K562 treated with DMSO at 1 percent for 48 hours (cell line): Measurements from ENCODE around the gene PRKD2. TPM values are rescaled to one million over a fixed set of nuclear protein-coding genes. Genes with fewer than 3 reads are reported as not detected.

Experiments
- total RNA-seq: library from RNA; unstranded; fragments of 300-600 nt; gene quantifications from 2 replicates; pipeline ENCODE4 v1.2.3, GENCODE V29; 2022; ENCODE audit warnings: low replicate concordance; ENCODE audit errors: extremely low read depth

The PRKD2 gene
- total RNA-seq, result not detected in 2 replicates

DNA sequence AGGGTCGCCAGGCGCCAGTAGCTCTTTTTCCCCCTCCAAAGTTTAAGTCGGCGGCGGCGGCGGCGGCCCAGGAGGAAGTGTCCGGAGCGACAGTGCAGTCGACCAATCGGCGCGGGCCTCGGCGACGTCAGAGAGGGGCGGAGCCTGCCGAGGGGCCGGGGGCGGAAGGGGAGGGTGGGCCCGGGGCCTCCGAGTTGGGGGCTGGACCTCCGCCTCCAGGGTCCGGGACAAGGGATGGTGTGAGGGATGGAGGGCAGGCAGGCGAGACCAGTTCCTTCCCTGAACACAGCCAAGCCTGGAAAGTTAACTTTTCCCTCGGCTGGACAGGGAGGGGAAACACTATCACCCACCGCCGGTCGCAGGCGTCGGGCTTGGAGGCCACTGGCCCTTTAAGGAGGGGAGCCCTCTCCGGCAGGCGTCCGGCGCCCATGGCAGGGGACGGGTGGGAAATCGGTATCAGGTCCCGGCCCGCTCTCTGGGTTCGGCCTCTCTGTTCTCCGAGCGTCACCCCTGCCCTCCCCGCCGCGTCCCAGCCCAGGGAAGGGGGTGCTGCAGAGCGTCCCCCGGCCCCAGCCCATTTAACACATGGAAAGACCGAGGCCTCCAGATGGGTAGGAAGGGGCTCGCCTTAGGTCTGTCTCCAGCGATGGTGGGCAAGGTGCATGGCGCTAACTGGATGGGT is at the start of gene PRKD2:
PRKD2 (minus strand) TSS at position 81 of the 682 bp plus-strand sequence. CDS start 744 bp downstream, outside the sequence.

DNA sequence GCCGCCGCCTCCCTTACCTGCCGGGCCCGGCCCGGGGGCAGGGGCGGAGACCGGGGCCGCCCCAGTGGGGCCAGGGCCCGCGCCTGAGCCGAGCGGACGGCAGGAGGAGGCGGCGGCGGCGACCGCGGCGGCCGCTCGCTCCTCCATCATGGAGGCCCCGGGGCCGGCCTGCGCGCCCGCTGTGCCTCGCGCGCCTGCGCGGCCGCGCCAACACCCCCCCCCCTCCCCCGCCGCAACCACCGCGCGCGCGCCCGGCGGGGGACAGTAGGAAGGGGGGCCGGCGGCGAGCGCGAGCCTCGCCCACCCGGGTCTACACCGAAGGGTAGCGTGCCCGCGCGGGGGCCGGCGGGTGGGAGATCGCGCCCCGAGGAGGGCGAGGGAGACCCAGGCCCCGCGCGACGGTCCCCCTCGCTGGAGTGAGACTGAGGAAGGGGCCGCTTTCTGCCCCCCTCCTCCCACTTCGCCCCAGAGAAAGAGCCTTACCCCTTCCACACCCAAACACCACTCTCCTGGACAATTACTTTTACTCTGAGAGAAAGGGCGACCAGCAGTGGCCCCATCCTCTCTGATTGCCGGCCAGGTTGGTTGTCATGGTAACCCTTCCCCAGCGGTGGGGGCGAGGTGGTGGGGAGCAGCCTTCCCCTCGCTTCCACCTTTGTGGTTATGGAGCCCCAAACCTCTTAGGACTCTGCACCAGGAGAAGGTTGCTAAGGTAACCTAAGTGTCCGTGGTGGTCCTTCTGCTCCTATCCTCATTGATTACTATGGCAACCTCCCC is 29.6 kb upstream of the PRKD2 start, which contains the start of gene STRN4:
STRN4 (minus strand) TSS at position 170 of the 777 bp plus-strand sequence; CDS start at position 150, 20 bp downstream.

DNA sequence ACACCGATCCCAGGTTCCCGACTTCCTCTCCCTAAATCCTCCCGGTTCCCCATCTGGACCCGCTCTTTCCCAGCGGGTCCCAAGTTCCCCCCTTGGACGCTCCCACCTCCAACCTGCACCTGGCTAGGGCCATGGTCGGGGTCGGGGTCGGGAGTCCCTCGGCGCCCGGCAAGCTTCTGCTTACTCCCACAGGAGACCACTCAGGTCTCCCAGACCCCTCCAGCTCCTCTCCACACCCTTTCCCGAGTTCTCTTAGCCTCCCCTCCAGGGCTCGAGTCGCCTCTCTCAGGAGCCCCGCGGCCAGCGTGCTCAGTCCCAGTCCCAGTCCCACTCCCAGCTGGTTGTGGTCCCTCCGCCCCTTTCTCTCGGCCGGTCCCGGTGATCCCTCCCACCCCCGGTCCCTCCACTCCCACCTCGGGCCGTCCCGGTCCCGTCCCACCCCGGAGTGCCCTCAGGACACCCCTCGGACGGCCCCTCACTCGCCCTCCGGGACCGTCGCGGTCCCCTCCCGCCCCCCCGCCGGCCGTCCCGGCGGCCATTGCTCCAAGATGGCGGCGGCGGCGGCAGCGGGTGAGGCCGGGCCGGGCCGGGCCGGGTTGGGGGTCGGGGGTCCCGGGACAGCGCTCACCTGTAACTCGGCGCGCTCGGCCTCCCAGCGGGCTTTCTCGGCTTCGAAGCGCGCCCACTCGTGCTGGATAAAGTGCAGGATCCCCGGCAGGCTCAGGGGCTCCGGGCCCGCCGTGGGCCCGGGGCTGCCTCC is 28.8 kb upstream of the PRKD2 start, which contains the start of gene FKRP:
FKRP (plus strand) TSS at position 537 of the 760 bp plus-strand sequence. CDS start 9,394 bp downstream, outside the sequence.

DNA sequence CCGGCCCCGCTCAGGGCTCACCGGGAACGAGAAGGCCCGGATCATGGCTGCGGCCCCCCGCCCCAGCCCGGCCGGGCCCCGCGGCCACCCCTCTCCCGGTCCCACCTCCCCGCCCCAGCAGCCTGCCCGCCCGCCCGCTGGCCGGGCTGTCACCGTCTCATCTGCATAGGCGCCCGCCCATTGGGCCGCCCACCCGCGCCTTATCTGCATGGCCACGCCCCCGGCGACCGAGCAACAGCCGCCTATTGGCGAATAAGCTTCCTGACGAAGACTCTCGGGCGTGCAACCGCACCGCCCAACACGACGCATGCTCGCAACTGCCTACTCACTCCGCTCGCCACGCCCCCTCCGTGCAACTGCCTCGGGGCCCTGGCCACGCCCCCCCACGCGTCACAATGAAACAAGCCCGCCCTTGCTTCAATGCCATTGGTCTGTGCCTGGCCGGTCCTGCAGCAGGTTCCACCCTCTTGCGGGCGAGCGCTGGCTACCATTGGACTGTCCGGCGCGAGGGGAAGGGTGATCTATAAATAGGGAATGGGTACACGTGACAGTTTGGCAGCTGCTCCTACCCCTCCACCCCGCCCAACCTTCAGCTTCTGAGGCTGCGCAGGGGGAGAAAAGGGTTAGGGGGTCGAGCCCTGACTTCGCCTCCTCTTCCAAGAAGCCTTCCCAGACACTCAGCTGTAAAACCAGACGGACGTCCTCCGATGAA is 55.7 kb downstream of the PRKD2 start, which contains the start of gene DACT3:
DACT3 (minus strand) TSS at position 163 of the 712 bp plus-strand sequence; CDS start at position 45, 118 bp downstream.

DNA sequence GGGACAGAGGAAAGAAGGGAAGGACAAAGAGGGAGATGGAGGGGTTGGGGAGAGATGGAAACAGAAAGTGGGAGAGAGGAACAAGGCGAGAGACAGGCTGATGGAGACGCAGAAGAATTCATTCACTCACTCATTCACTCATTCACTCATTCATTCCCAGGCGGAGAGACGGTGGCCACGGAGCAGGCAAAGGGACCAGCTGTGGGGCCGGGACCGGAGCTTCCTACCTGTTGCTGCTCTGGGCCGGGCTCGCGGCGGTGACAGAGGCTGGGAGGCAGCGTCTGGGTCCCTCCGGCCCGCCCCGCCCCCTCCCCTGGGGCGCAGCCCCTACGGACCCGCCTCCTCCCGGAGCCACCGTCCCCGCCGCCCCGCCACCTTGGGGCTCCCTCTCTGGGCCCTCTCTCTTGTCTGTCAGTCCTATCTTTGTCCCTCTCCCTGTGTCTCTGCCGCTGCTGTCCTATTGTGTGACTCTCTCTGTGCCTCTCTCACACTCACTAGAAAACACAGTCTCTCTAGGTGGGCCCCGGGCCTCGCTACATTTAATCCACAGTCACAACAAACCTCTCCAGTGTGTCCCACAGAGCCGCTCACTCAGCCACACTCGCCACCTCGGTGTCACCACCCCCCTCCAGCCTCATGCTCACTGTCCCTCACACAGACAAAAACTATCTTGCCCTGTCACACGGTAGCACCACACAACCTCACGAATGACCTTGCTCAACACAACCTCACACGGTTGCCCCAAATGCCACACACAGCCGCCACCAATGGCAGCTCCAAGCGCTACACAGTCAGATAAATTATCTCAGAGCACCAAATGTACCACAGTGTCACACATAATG is 80.8 kb downstream of the PRKD2 start, which contains the start of gene GNG8:
GNG8 (minus strand) TSS at position 283 of the 842 bp plus-strand sequence. CDS start 1,520 bp downstream, outside the sequence.

DNA sequence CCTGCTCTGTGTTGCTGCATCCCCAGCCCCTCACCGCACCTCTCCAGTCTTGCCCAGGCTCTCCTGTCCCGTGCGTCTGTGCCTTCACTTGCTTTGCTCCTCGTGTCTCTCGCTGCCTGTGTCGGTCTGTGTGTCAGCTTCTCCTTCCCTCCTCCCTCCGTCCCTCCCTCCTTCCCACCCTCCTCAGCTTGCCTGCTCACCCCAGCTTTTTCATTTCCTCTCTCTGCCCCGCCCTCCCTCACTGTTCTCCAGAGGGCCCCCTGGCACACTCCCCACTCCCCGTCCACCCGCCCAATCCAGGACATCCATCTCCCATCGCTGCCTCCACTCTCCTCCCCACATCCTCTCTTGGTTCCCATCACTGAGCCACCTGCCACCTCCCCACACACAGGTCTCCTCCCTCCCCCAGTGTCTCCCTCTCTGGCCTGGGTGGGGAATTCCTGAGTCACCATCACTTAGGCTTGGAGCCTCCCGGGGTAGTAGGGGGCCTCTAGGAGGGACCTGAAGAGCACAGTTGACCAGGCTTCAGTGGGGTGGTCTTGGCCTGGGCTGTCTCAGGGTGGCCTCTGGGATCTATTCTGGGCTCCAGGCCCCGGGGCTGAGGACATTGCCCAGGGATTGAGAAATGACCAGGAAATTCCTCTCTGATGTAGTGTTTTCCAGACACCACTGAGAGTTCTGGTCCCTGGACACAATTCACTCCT is 91.8 kb downstream of the PRKD2 start, which contains the start of gene PTGIR:
PTGIR (minus strand) TSS at position 132 of the 704 bp plus-strand sequence. CDS start 864 bp downstream, outside the sequence.

Other genes with a start within 250 kb of the PRKD2 start
- gene PNMA8A, start 245.6 kb downstream of the PRKD2 start, total RNA-seq, result not detected in 2 replicates
- gene PNMA8B, start 221.2 kb downstream of the PRKD2 start, total RNA-seq, result not detected in 2 replicates
- 341 TPM in 1 of 2 replicates, not detected in the other for gene CALM3, start 115.8 kb downstream of the PRKD2 start, total RNA-seq
- not detected in 2 replicates for gene PTGIR, start 92.0 kb downstream of the PRKD2 start, total RNA-seq
- gene GNG8, start 80.9 kb downstream of the PRKD2 start, total RNA-seq, result not detected in 2 replicates
- gene DACT3, start 55.9 kb downstream of the PRKD2 start, total RNA-seq, result not detected in 2 replicates
- not detected in 2 replicates for gene FKRP, start 28.9 kb upstream of the PRKD2 start, total RNA-seq
- gene STRN4, start 29.3 kb upstream of the PRKD2 start, total RNA-seq, result not detected in 2 replicates
- 457 TPM in 1 of 2 replicates, not detected in the other for gene SLC1A5, start 71.5 kb upstream of the PRKD2 start, total RNA-seq
- gene AP2S1, start 133.7 kb upstream of the PRKD2 start, total RNA-seq, result not detected in 2 replicates
- not detected in 2 replicates for gene ARHGAP35, start 143.9 kb upstream of the PRKD2 start, total RNA-seq